Measurements from ENCODE around the gene CEP170.
A peak's percentile ranks its signal among the peaks of the same experiment; 100 is the strongest.
"Not testable (repeated sequence)": the region's sequence is repeated elsewhere in the genome, so short reads cannot be mapped to it uniquely, and the experiment has no call there.

CEP170 gene

DNA sequence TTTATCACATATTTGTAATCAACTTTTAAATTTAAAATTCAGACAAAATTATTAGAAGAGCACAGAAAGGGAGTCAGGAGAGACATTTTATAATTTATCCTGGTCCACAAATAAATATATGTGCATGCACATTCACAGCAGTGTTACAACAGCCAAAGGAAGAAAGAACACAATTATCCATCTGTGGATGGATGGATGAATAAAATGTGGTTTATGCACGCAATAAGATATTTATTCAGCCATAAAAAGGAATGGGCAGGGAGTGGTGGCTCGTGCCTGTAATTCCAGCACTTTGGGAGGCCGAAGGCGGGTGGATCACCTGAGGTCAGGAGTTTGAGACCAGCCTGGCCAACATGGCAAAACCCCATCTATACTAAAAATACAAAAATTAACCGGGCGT, 77.3 kb downstream of the CEP170 start:
- DNase-seq (ENCODE audit: low read depth, low spot score), result not testable (repeated sequence)

DNA sequence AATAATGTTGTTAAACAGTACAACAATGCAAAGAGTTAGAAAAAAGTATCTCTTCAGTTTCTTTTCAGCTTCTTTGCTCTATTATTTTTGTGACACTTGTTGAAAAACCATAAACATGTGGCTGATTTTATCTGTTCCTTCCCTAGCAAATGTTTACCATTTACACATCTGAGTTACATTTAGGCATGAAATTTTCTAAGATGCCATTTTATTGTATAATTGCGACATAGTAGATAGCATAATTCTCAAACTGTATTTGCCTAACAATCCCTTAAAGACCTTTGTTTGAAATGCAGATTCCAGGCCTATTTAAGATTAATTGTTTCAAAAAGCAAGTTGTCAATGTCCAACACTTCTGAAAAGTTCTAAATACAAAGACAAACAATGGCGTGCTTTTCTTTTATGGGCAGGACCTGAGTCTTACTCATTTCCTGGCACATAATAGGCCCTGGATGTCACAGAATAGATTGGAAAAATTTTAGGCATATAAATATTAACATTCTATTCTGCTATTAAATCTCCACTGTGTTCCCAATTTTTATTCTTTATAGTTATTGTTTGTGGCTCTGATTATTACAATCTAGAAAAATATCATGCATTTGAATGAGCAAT, 81.2 kb downstream of the CEP170 start:
- DNase-seq (ENCODE audit: low read depth, low spot score), result not testable (repeated sequence)

DNA sequence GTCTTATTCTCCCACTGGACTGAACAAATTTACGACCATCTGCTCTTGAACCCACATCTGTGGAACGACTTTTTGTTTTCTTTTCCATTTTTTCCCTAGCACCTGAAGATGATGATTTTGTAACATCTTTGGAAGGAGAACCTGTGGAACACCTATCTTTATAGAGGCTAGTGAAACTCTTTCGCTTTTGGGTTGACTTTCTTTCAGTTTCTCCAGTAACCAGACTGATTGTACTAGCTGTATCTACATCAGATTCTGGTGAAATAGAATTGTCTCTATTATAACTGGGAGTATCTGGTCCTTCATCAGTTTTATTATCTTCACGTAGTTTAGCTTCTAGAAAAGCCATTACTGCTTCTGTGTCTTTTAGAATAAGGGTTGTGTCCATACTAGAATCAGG, 90.2 kb downstream of the CEP170 start:
- DNase-seq (ENCODE audit: low read depth, low spot score), result not testable (repeated sequence)

DNA sequence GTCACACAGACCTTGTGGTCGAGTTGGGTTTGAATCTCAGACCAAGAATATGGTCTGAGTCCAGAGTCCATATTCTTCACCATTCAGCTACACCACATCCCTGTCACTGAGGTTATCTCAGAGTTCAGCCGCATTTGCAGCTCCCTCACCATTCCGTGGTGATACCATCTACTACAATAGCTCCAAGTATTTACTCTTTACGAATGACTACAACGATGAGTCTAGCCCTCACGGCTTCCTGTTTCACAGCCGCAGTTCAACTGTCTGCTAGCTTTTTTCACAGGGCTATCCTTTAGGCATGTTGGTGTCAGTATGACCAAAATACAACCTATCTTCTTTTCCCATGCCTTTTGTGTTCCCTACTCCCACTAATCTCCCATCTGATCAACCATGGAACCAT, 104.2 kb downstream of the CEP170 start:
- not testable (repeated sequence) for DNase-seq (ENCODE audit: low read depth, low spot score)

DNA sequence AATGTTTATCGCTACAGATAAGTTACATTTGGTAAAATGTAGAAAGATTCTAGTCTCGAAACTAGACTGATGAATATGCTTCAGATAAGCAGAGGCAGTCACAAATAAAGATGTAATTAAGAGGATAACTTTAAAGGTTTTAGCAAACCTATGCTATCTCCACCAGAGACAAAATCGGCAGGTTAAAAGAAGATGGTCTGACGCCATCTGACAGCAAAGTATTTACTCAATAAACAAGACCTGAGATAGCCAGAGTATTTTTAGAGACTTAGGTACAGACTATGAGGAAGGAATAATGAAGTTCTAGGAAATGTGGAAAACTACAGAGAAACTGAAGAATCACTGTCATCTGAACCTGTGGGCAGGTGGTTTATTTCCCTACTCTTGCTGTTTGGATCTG, 106.0 kb downstream of the CEP170 start:
- DNase-seq (ENCODE audit: low read depth, low spot score), result not testable (repeated sequence)

DNA sequence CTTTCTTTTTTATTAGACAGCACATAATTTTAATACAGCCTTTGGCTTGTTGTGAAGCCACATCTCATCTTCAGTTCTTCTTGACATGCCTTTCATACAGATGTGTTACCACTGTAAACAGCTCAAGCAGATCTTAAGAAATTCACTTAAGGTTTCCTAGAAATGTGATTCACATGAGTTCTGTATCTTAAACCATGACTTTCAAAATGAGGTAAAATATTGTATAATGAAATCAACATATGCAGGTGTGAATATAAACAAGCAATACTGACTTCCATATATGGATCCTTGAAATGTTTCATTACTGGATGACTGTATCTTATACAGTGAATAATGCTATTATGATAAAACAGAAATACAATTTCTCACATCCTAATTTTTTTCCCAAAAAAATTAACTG, 107.7 kb downstream of the CEP170 start:
- DNase-seq (ENCODE audit: low read depth, low spot score), result not testable (repeated sequence)

DNA sequence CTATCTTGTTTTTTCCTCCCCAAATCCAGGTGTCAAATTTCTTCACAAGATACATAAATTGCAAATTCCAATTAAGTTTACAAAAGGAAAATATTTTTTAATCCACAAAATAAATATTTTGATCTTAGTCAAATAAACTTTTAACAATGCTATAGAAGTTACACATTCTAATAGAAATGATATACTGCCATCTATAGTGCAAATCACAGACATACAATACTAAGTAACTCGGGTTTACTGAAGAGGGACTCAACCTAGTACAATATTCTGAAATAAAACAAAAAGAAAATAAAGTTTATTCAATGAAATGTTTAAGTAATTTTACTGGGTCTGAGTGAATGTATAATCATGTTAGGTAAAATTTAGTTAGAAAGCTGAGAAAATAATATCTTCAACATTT, 114.6 kb downstream of the CEP170 start:
- DNase-seq (ENCODE audit: low read depth, low spot score), result not testable (repeated sequence)

DNA sequence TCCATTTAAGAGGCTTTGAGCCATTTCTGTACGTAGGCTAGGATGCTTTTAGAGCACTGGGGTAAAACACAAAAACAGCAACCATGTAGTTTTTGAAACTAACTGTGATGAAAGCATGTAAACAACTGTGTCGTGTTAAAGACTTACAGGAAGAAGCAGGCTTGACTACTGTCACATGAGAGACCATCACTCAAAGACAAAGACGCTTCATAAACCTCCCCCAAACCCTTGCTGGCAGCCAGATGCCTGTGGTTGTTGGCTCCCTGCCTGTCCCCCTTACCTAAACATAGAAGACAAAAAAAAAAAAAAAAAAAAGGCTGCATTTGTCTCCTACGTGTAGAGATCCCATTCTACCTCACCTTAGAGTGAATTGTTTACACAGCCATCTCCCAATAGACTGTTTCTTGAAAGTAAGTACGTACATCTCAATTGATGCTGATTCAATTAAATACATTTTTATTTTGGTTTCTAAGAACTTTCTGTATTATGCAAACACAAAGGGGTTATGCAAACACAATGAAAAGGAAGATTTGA, 132.1 kb downstream of the CEP170 start:
- peak; percentile 52 for DNase-seq (ENCODE audit: low read depth, low spot score)

DNA sequence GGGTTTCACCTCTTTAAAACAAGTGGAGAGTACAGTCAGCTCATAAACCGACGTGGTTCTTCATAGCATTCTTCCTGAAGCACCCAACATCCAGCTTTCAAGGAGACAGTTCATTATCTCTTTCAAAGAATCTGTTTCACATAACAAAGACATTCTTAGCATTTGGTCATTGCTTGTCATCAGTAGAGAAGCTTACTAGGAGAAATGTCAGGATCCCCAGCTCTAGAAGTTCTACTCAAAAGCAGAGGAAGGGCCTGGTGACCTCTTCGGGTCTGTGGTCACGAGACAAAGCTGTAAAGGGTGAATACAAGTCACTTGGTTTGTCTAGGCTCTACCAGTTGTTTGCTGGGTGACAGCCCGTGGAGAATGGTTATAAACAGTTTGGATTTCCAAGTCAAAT, 133.1 kb downstream of the CEP170 start:
- not testable (repeated sequence) for DNase-seq (ENCODE audit: low read depth, low spot score)

DNA sequence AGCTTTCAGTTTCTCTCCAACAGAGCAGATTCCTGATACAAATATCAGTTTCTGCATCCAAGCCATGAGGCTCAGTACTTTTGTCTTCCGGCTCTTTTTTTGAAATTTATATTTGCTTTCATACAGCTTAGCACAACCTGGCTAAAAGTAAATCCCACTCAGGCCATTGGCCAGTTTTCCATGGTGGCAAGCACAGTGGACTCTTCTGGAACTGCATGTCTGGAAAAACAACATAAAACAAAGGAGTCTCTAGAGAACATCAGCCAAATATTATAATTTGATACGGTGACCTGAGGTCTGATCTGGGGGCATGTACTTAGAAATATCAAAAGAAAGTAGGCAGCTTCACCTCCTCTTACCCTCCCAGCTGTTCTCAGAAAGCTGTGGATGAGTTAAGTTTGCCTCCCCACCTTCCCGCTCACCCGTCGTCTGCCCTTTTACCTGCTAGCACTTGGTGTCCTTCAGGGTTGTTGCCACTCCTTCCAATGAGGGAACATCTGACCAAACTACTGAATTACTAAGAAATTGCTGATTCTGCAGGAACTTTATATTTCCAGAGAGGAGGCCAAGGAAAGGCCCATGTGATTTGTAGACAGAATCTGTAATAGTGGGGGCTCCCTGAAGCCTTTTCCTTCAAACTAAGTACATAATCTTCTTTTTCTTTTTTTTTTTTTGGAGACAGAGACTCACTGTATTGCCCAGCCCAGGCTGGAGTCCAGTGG, 136.3 kb downstream of the CEP170 start:
- DNase-seq (ENCODE audit: low read depth, low spot score), result not testable (repeated sequence)

DNA sequence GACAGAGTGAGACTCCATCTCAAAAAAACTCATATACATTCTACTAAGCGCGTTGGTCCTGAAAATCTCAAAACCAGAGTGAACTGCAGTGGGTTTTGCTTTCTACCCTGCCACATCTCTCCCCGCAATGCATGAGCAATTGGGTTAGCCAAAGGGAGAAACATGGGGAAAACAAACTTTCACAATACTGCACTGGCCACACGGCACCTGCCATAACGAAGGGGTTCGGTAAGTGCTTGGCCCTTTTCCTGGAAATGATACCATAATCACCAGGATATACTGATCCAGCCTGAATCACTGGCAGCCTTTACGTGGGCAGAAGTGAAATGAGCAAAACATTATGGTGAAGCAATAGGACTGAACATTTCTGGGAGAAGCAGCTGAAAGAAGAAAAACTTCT, 138.9 kb downstream of the CEP170 start:
- not testable (repeated sequence) for DNase-seq (ENCODE audit: low read depth, low spot score)

DNA sequence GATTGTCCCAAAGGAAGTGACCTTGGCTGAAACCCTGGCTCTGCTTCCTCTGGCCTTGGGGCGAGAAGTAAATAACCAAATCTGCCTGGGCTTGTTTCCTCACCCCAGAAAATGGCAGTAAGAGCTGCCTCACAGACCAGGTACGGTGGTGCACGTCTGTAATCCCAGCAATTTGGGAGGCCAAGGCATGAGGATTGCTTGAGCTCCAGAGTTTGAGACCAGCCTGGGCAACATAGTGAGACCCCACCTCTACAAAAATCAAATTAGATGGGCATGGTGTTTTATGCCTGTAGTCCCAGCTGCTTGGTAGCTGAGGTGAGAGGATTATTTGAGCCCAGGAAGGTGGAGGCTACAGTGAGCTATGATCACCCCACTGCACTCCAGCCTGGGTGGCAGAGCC, 140.3 kb downstream of the CEP170 start:
- DNase-seq (ENCODE audit: low read depth, low spot score), result not testable (repeated sequence)

DNA sequence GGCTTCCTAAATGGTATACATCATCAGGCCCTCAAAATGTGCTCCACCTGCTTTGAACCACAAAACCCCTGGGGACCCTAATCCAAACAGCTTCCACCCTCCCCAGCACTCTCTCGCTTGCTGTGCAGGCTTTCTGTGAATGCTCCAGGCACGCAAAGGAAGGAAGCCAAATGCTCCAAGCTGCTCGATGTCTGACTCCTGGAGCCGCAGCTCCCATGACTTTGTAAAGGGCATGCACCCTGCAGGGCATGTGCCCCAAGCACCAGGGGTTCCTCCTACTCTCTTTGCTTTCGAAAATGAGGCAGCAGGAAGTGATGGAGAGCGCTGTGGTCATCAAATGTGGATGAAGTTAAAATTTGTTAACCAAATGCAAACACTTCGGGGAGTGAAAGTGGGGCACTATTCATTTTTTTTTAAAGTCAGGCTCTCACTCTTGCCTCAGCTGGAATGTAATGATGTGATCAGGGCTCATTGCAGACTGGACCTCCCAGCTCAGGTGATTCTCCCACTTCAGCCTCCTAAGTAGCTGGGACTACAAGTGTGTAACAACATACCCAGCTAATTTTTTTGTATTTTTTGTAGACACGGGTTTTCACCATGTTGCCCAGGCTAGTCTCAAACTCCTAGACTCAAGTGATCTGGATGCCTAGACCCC, 140.9 kb downstream of the CEP170 start:
- DNase-seq (ENCODE audit: low read depth, low spot score), result peak; percentile 50

DNA sequence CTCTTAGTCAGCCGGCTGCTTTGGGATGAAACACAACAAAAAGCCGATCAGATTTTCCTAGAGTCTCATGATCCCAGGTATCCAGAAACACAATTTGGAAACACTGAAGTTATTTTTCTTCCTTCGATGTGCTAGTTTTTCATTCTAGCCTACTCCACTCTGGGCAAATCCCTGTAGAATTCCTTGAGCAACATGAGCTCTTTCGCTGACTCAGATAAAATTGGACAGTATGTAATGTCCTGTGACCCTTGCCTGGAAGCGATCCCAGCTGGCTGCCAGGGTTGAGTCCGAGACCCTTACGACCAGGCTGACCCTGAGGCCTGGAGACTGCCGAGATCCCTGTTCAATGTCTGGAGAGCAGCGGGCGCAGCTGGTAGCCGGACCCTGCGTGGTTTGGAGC, 147.9 kb downstream of the CEP170 start:
- not testable (repeated sequence) for DNase-seq (ENCODE audit: low read depth, low spot score)

DNA sequence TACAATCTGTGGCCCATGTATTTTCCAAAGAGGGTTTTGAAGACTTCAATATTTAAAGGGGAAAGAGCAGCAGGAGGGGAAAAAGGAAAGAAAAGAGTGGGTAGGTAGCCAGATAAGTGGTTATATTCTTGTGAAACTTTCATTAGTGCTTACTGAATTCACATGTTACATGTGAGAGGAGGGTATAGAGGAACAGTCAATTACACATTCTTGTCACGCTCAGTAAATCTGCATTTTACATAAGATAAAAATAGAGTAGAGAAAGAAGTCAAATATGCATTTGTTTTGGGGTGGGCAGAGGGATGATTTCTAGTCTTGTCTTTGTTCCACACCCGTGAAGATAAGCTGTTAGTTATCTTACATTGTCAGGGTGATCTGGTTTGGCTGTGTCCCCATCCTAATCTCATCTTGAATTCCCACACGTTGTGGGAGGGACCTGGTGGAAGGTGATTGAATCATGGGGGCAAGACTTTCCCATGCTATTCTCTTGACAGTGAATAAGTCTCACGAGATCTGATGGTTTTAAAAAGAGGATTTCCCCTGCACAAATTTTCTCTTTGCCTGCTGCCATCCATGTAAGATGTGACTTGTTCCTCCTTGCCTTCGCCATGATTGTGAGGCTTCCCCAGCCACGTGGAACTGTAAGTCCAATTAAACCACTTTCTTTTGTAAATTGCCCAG, 149.3 kb downstream of the CEP170 start:
- not testable (repeated sequence) for DNase-seq (ENCODE audit: low read depth, low spot score)

DNA sequence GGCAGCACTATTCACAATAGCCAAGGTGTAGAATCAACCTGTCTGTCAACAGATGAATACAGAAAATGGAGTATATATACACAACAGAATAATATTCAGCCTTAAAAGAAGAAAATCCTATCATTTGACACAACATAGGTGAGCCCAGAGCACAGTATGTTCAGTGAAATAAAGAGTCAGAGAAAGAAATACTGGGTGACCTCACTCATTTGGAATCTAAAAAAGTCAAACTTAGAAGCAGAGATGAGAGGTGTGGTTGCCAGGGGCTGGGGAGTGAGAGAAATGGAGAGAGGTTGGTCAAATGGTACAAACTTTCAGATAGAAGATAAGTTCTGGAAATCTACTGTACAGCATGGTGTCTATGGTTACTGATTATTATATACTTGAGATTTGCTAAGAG, 150.0 kb downstream of the CEP170 start:
- peak; percentile 23 for DNase-seq (ENCODE audit: low read depth, low spot score)

DNA sequence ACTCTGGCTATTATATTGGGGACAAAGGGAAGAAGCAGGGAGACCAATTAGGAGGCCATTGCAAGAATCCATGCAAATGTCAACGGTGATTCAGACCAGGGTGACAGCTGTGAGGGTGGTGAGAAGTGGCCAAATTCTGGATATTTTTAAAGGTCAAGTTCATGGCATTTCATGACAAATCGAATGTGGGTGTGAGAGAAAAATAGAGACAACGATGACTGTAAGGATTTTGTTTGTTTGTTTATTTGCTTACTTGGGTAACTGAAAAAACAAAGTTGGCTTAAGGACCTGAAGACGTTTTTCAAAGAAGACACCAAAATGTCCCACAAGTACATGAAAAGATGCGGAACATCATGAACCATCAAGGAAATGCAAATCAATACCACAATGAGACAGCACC, 150.6 kb downstream of the CEP170 start:
- not testable (repeated sequence) for DNase-seq (ENCODE audit: low read depth, low spot score)

DNA sequence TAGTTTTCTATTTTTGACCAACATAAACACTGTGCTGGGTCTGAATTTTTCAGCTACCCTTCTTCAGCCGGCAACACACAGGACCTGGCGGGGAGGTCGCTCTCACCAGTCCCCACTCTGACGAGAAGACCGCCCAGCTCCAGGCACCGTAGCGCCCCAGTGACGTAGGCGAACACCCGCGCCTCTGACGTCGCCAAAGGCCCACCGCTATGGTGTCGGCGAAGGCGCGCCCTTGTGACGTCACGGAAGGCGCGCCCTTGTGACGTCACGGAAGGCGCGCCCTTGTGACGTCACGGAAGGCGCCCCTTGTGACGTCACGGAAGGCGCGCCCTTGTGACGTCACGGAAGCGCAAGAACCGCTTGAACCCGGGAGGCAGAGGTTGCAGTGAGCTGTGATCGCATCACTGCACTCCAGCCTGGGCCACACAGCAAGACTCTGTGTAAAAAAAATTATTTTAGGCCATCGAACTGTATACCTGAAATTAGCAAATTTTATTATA, 153.5 kb downstream of the CEP170 start:
- DNase-seq (ENCODE audit: low read depth, low spot score), result peak; percentile 77

DNA sequence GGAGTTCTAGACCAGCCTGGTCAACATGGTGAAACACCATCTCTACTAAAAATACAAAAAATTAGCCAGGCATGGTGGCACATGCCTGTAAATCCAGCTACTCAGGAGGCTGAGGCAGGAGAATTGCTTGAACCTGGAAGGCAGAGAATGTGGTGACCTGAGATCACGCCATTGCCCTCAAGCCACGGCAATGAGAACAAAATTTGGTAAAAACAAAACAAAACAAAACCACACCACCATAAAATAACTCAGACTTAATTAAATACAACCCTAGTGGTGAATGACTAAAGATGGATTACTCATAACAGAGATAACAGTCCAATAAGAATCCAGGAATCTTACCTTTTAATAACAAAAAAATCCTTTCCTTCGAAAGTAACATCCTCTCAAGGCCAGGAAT, 167.7 kb downstream of the CEP170 start:
- not testable (repeated sequence) for DNase-seq (ENCODE audit: low read depth, low spot score)
